B cell (primary cell): ENCODE results near the gene SHISA7. TPM values are rescaled to one million over a fixed set of nuclear protein-coding genes. Genes with fewer than 3 reads are reported as not detected.

Experiments
- ATAC-seq: fragments of 200-7000 bp; cut with Tn5 transposase; one replicate; pipeline ENCODE4 v1.10.0; 2021; ENCODE audit warnings: low read depth, mild to moderate bottlenecking, moderate number of reproducible peaks, moderate library complexity
- CTCF ChIA-PET: fragments of 350-600 bp; sonication (Branson Sonifier 250); formaldehyde crosslinking; loops from one replicate; lab custom pipeline; 2021; ENCODE audit warnings: antibody characterized with exemption, inconsistent platforms; lab: Charles Lee
- POLR2A ChIA-PET: fragments of 350-600 bp; sonication (Branson Sonifier 250); formaldehyde crosslinking; loops from one replicate; lab custom pipeline; 2021; ENCODE audit warnings: antibody characterized with exemption; lab: Charles Lee
- DNase-seq: peaks from one replicate; pipeline ENCODE4 v3.0.0; 2013
- H2AFZ ChIP-seq: 2 replicates; pipeline ENCODE4 v1.6.1; 2012; ENCODE audit warnings: mild to moderate bottlenecking, low read depth, low read length; ENCODE audit not compliant: insufficient read depth, poor library complexity, severe bottlenecking
- H3K27ac ChIP-seq, 2 donors: 1 replicate in 1 of 2; 2 replicates in 1 of 2; pipeline ENCODE4 v1.5.1; 2012 to 2013; ENCODE audit warnings: low read length in 2 of 2, mild to moderate bottlenecking in 2 of 2, moderate library complexity in 1 of 2
- H3K27me3 ChIP-seq, 4 experiments: fragments of 200-600 bp in 1 of 4; sonication (generic) in 1 of 4; replicated peaks in 1 of 4; 1 replicate in 2 of 4; 2 replicates in 2 of 4; pipeline versions ENCODE4 v1.6.1 to v1.7.0; 2013 to 2016; ENCODE audit warnings: low read length in 3 of 4, mild to moderate bottlenecking in 2 of 4, mixed read lengths in 1 of 4, moderate library complexity in 1 of 4; ENCODE audit not compliant: insufficient read depth in 4 of 4, control insufficient read depth in 3 of 4; ENCODE audit errors: control extremely low read depth in 1 of 4
- H3K36me3 ChIP-seq, 2 experiments: replicated peaks in 1 of 2; 1 replicate in 1 of 2; 2 replicates in 1 of 2; pipeline versions ENCODE4 v1.6.1 to v1.7.1; 2013; ENCODE audit warnings: low read length in 1 of 2; ENCODE audit not compliant: insufficient read depth in 2 of 2, control insufficient read depth in 1 of 2; ENCODE audit errors: control extremely low read depth in 1 of 2, extremely low read depth in 1 of 2
- H3K4me1 ChIP-seq, 2 donors: fragments of 200-600 bp in 1 of 2; sonication (generic) in 1 of 2; 1 replicate in 1 of 2; 2 replicates in 1 of 2; pipeline versions ENCODE4 v1.5.1 to v1.6.1; 2013 to 2017; ENCODE audit warnings: low read length in 2 of 2; ENCODE audit not compliant: control insufficient read depth in 2 of 2, insufficient read depth in 2 of 2
- H3K4me2 ChIP-seq: replicated peaks from 2 replicates; pipeline ENCODE3; 2012; ENCODE audit warnings: mild to moderate bottlenecking, low read depth, low read length; ENCODE audit not compliant: poor library complexity, severe bottlenecking
- H3K4me3 ChIP-seq, 5 experiments: fragments of 200-600 bp in 1 of 5; sonication (generic) in 1 of 5; 1 replicate in 3 of 5; 2 replicates in 2 of 5; pipeline versions ENCODE4 v1.5.1 to v1.7.0; 2011 to 2016; ENCODE audit warnings: low read length in 4 of 5, mild to moderate bottlenecking in 4 of 5, low read depth in 2 of 5, control low read depth in 1 of 5, moderate library complexity in 1 of 5; ENCODE audit not compliant: insufficient read depth in 1 of 5; ENCODE audit errors: control extremely low read depth in 1 of 5, extremely low read depth in 1 of 5
- H3K79me2 ChIP-seq: fragments of 200-600 bp; sonication (generic); one replicate; pipeline ENCODE4 v1.6.0; 2016; ENCODE audit warnings: low read length; ENCODE audit not compliant: control insufficient read depth, insufficient read depth
- H3K9ac ChIP-seq: fragments of 200-600 bp; sonication (generic); 2 replicates; pipeline ENCODE4 v1.6.1; 2017; ENCODE audit warnings: mild to moderate bottlenecking, low read length, moderate library complexity
- H3K9me3 ChIP-seq, 3 donors: one replicate each; pipeline versions ENCODE4 v1.6.1 to v1.7.1; 2013; ENCODE audit warnings: low read length in 2 of 3; ENCODE audit not compliant: control insufficient read depth in 2 of 3, insufficient read depth in 1 of 3; ENCODE audit errors: control extremely low read depth in 1 of 3
- H4K20me1 ChIP-seq: 2 replicates; pipeline ENCODE4 v1.6.0; 2012; ENCODE audit warnings: mild to moderate bottlenecking, low read length; ENCODE audit not compliant: insufficient read depth, control insufficient read depth, poor library complexity, severe bottlenecking
- H3K27ac Mint-ChIP-seq: one replicate; pipeline ENCODE4 v1.8.0; 2021; ENCODE audit warnings: mixed read lengths
- H3K27me3 Mint-ChIP-seq: one replicate; pipeline ENCODE4 v1.8.0; 2021; ENCODE audit warnings: mixed read lengths
- H3K4me1 Mint-ChIP-seq: one replicate; pipeline ENCODE4 v1.8.0; 2021; ENCODE audit warnings: mixed read lengths
- H3K4me3 Mint-ChIP-seq: one replicate; pipeline ENCODE4 v1.8.0; 2021; ENCODE audit warnings: mixed read lengths
- H3K9me3 Mint-ChIP-seq: one replicate; pipeline ENCODE4 v1.8.0; 2022; ENCODE audit warnings: mixed read lengths; ENCODE audit not compliant: insufficient read depth
- CTCF ChIP-seq: fragments of 200-600 bp; IDR thresholded peaks from one replicate; pipeline ENCODE4 v1.8.0; 2022; ENCODE audit warnings: antibody characterized with exemption, mild to moderate bottlenecking
- EZH2 ChIP-seq: IDR thresholded peaks from 2 replicates; pipeline ENCODE4 v1.6.1; 2012; ENCODE audit warnings: borderline replicate concordance, low read depth, mild to moderate bottlenecking, moderate library complexity, low read length; ENCODE audit not compliant: insufficient read depth, poor library complexity, severe bottlenecking
- WGBS: methylation state at CpG from one replicate; pipeline ENCODE4 v1.1.5; 2013; ENCODE audit warnings: missing lambda C conversion rate; ENCODE audit not compliant: insufficient coverage; 5-methylcytosine and 5-hydroxymethylcytosine counted together
- intact Hi-C: fragments of 100-400 bp; cut with micrococcal nuclease; formaldehyde crosslinking; loops from one replicate; pipeline ENCODE4 v1.10.0; 2022
- polyA plus RNA-seq: library from polyadenylated mRNA; depleted of rRNA; stranded (reverse); fragments of >200 nt; gene quantifications from 2 replicates; pipeline ENCODE4 v1.2.3, GENCODE V29; 2012
- total RNA-seq, 2 donors: library from RNA; stranded (reverse); fragments of 120-200 nt in 1 of 2; gene quantifications; 1 replicate in 1 of 2; 2 replicates in 1 of 2; pipeline versions ENCODE4 v1.2.3 to v1.2.4, GENCODE V29; 2013 to 2022

The SHISA7 gene
- total and polyA plus RNA-seq, 2 donors (not counting 1 experiment from before 2014, with no cell fraction given): 0.06 TPM; not detected in 1

- Histone ChIP-seq H3K4me3 (peak overlapping the region; percentile 3 to 71 (median 55)), H2AFZ (peak overlapping the region; percentile 60), H3K27ac (peak overlapping the region; percentile 20 to 70), H3K4me1 (peaks cover 10 to 22% of the 10 kb centered on the region in 2 donors), H3K9me3 (no peaks in the 10 kb centered on the region), H3K36me3 (peaks cover 0 to 2% of the 10 kb centered on the region in 2 experiments), H3K27me3 (peaks cover 0 to 4% (median 0%) of the 10 kb centered on the region in 4 experiments), H3K4me2 (peak overlapping the region; percentile 87), H3K79me2 (peaks cover 6% of the 10 kb centered on the region), H4K20me1 (peaks cover 20% of the 10 kb centered on the region), H3K9ac (peak overlapping the region; percentile 68)
- ChIA-PET POLR2A (interaction anchor here (0.5 to 2.1 kb wide), 5 partner anchors 9 to 213 kb away, joined by 3 to 30 read pairs (median 3); partner anchors contain the start of genes FIZ1, ZNF628 and ZNF784), CTCF (interaction anchor here (1.0 to 2.8 kb wide), 2 partner anchors 9 to 18 kb away, joined by 4 to 15 read pairs; partner anchors contain the start of gene ZNF628)
- DNase-seq (no peak), ATAC-seq (peak; percentile 9)
- no peaks in the 10 kb centered on the region for H3K27me3 Mint-ChIP-seq
- H3K27ac Mint-ChIP-seq: peak overlapping the region; percentile 80
- no peaks in the 10 kb centered on the region for H3K9me3 Mint-ChIP-seq
- 34% methylated on average over 18 of the region's 18 CpGs for WGBS
- intact Hi-C loops: loop anchor here (1.0 kb wide), 1 partner anchor 8 kb away; no protein-coding TSS in a partner anchor
- H3K4me1 Mint-ChIP-seq: peaks cover 12% of the 10 kb centered on the region
- H3K4me3 Mint-ChIP-seq: peak overlapping the region; percentile 83
- TF ChIP-seq EZH2 (no peak), CTCF (no peak)
These were observed 42.4 kb upstream of the SHISA7 start for GRCh38 chr19:55485439-55486011.
